PC-3 (cell line): ENCODE results near the gene SIGLEC6. TPM values are rescaled to one million over a fixed set of nuclear protein-coding genes. Genes with fewer than 3 reads are reported as not detected.

ENCODE experiments used
- ATAC-seq: fragments of 200-7000 bp; cut with Tn5 transposase; 2 replicates; pipeline ENCODE4 v1.9.1; 2020; ENCODE audit warnings: mild to moderate bottlenecking, moderate library complexity
- BruUV-seq: library from RNA; stranded (reverse); fragments of 400-500 nt; replicated peaks from 2 replicates; lab custom pipeline; 2021; lab: Mats Ljungman, UMichigan
- CTCF ChIA-PET: fragments of 300-600 bp; sonication (Branson Sonifier 250); formaldehyde crosslinking; loops from one replicate; lab custom pipeline; 2022; ENCODE audit warnings: antibody characterized with exemption; lab: Charles Lee
- POLR2A ChIA-PET: fragments of 300-600 bp; sonication (Branson Sonifier 250); formaldehyde crosslinking; loops from one replicate; lab custom pipeline; 2022; ENCODE audit warnings: antibody characterized with exemption; ENCODE audit not compliant: unreplicated experiment; lab: Charles Lee
- DNase-seq: peaks from one replicate; pipeline ENCODE4 v3.0.0-alpha.2; 2015
- H2AFZ ChIP-seq: fragments of 300-600 bp; sonication (generic); 2 replicates; pipeline ENCODE4 v1.6.0; 2016; ENCODE audit warnings: antibody characterized with exemption, low read length
- H3F3A ChIP-seq: fragments of 300-600 bp; sonication (generic); one replicate; pipeline ENCODE4 v1.6.0; 2017; ENCODE audit warnings: antibody characterized with exemption, low read length, control low read depth, mild to moderate bottlenecking; ENCODE audit not compliant: unreplicated experiment
- H3K27ac ChIP-seq: fragments of 300-600 bp; sonication (generic); 2 replicates; pipeline ENCODE4 v1.5.1; 2016; ENCODE audit warnings: mild to moderate bottlenecking, low read length
- H3K27me3 ChIP-seq: fragments of 300-600 bp; sonication (generic); 2 replicates; pipeline ENCODE4 v1.6.1; 2016; ENCODE audit warnings: low read length, mixed read lengths
- H3K36me3 ChIP-seq: fragments of 300-600 bp; sonication (generic); 2 replicates; pipeline ENCODE4 v1.6.1; 2016; ENCODE audit warnings: low read depth, mixed run types, low read length, mixed read lengths
- H3K4me1 ChIP-seq: fragments of 300-600 bp; sonication (generic); 2 replicates; pipeline ENCODE4 v1.5.1; 2016; ENCODE audit warnings: low read length; ENCODE audit not compliant: insufficient read depth
- H3K4me2 ChIP-seq: fragments of 300-600 bp; sonication (generic); 2 replicates; pipeline ENCODE4 v1.6.0; 2016; ENCODE audit warnings: low read length
- H3K4me3 ChIP-seq: fragments of 300-600 bp; sonication (generic); 2 replicates; pipeline ENCODE4 v1.5.1; 2016; ENCODE audit warnings: mild to moderate bottlenecking, low read length, mixed read lengths
- H3K79me2 ChIP-seq: fragments of 300-600 bp; sonication (generic); 2 replicates; pipeline ENCODE4 v1.6.1; 2017; ENCODE audit warnings: low read length, mixed read lengths
- H3K9ac ChIP-seq: fragments of 300-600 bp; sonication (generic); 2 replicates; pipeline ENCODE4 v1.6.0; 2016; ENCODE audit warnings: mild to moderate bottlenecking, low read length
- H3K9me2 ChIP-seq: fragments of 300-600 bp; sonication (generic); replicated peaks from 2 replicates; pipeline ENCODE4 v1.6.1; 2016; ENCODE audit warnings: mixed run types, low read length, mixed read lengths
- H3K9me3 ChIP-seq: fragments of 300-600 bp; sonication (generic); 2 replicates; pipeline ENCODE4 v1.6.1; 2016; ENCODE audit warnings: low read length, mixed read lengths
- H4K20me1 ChIP-seq: fragments of 300-600 bp; sonication (generic); 2 replicates; pipeline ENCODE4 v1.6.1; 2016; ENCODE audit warnings: low read length, mixed read lengths
- EZH2 ChIP-seq: fragments of 300-600 bp; sonication (generic); IDR thresholded peaks from one replicate; pipeline ENCODE4 v1.6.1; 2017; ENCODE audit warnings: antibody characterized with exemption, mild to moderate bottlenecking, low read length; ENCODE audit not compliant: unreplicated experiment
- EZH2phosphoT487 ChIP-seq: fragments of 300-600 bp; sonication (generic); IDR thresholded peaks from 2 replicates; pipeline ENCODE4 v1.6.1; 2018; ENCODE audit warnings: mild to moderate bottlenecking, antibody characterized with exemption, low read length, borderline replicate concordance
- intact Hi-C: fragments of 100-400 bp; cut with micrococcal nuclease; formaldehyde crosslinking; loops from 2 replicates; pipeline ENCODE4 v1.9.0; 2023
- total RNA-seq: library from RNA; depleted of rRNA; stranded (reverse); fragments of >200 nt; gene quantifications from 2 replicates; pipeline ENCODE4 v1.2.3, GENCODE V29; 2014
- TF ChIP-seq, protein P1 (sequence below): fragments of 300-600 bp; sonication (generic); conservative IDR thresholded peaks from 2 replicates; pipeline ENCODE4 v1.5.1; 2017; ENCODE audit warnings: antibody characterized with exemption, low read depth, mild to moderate bottlenecking, low read length

Gene SIGLEC6
- total RNA-seq, 1 experiment from 2014 or later = not detected

DNA sequence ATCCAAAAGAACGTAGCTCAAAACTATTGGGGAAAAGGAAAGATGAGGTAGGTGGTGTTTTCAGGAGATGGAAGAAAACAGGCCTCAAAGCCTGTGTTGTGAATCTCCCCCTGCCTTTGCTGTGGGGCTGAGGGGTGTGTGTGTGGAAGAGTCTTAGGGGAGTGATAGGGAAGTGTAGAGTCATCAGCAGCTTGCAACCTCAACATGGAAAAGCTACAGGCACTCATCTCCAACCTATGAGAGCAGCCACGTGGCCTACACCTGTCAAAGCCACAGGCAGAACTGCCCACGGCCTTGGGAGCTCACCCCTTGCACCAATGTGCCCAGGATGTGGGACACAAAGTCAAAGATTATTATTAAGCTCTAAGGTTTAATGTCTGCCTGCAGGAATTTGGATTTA, 25.6 kb downstream of the SIGLEC6 start:
- Histone ChIP-seq H3K27me3 (peaks cover 43% of the 10 kb centered on the region), H3K9me3 (no peaks in the 10 kb centered on the region), H3K36me3 (no peaks in the 10 kb centered on the region), H4K20me1 (no peaks in the 10 kb centered on the region), H3K79me2 (no peaks in the 10 kb centered on the region), H2AFZ (no peak overlapping the region), H3K4me3 (no peak overlapping the region), H3F3A (no peaks in the 10 kb centered on the region), H3K27ac (no peak overlapping the region), H3K4me1 (no peaks in the 10 kb centered on the region), H3K9ac (no peak overlapping the region), H3K4me2 (no peak overlapping the region), H3K9me2 (no peaks in the 10 kb centered on the region)
- ATAC-seq = no peak
- intact Hi-C loops = no loop called here
- no peak for DNase-seq
- ChIA-PET POLR2A (no interaction called here), CTCF (no interaction called here)
- TF ChIP-seq, protein P1, sequence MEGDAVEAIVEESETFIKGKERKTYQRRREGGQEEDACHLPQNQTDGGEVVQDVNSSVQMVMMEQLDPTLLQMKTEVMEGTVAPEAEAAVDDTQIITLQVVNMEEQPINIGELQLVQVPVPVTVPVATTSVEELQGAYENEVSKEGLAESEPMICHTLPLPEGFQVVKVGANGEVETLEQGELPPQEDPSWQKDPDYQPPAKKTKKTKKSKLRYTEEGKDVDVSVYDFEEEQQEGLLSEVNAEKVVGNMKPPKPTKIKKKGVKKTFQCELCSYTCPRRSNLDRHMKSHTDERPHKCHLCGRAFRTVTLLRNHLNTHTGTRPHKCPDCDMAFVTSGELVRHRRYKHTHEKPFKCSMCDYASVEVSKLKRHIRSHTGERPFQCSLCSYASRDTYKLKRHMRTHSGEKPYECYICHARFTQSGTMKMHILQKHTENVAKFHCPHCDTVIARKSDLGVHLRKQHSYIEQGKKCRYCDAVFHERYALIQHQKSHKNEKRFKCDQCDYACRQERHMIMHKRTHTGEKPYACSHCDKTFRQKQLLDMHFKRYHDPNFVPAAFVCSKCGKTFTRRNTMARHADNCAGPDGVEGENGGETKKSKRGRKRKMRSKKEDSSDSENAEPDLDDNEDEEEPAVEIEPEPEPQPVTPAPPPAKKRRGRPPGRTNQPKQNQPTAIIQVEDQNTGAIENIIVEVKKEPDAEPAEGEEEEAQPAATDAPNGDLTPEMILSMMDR = no peak
- TF ChIP-seq EZH2phosphoT487 (no peak), EZH2 (no peak)
- no TSS peak for BruUV-seq

DNA sequence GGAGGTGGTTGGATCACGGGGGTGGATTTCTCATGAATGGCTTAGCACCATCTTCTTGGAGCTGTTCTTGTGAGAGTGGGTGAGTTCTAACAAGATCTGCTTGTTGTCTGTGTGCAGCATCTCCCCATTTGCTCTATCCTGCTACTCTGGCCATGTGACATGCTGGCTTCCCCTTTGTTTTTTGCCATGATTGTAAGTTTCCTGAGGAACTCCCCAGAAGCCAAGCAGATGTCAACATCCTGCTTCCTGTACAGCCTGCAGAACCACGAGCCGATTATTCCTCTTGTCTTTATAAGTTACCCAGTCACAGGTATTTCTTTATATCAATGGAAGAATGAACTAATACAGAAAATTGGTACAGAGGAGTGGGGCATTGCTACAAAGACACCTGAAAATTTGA, 27.6 kb downstream of the SIGLEC6 start:
- Histone ChIP-seq H3K4me1 (no peaks in the 10 kb centered on the region), H3K4me3 (no peak overlapping the region), H3K9ac (no peak overlapping the region), H3K27me3 (peaks cover 39% of the 10 kb centered on the region), H3F3A (no peaks in the 10 kb centered on the region), H3K79me2 (no peaks in the 10 kb centered on the region), H3K36me3 (no peaks in the 10 kb centered on the region), H3K9me2 (no peaks in the 10 kb centered on the region), H3K9me3 (no peaks in the 10 kb centered on the region), H4K20me1 (no peaks in the 10 kb centered on the region), H3K4me2 (no peak overlapping the region), H2AFZ (no peak overlapping the region), H3K27ac (no peak overlapping the region)
- no TSS peak for BruUV-seq
- POLR2A ChIA-PET = no interaction called here
- intact Hi-C loops = no loop called here
- no peak for DNase-seq
- CTCF ChIA-PET = interaction anchor here (0.6 kb wide), 1 partner anchor 82 kb away, joined by 3 read pairs; no protein-coding TSS in a partner anchor
- ATAC-seq = no peak
- TF ChIP-seq EZH2phosphoT487 (no peak), EZH2 (no peak)
- TF ChIP-seq, protein P1 = no peak

DNA sequence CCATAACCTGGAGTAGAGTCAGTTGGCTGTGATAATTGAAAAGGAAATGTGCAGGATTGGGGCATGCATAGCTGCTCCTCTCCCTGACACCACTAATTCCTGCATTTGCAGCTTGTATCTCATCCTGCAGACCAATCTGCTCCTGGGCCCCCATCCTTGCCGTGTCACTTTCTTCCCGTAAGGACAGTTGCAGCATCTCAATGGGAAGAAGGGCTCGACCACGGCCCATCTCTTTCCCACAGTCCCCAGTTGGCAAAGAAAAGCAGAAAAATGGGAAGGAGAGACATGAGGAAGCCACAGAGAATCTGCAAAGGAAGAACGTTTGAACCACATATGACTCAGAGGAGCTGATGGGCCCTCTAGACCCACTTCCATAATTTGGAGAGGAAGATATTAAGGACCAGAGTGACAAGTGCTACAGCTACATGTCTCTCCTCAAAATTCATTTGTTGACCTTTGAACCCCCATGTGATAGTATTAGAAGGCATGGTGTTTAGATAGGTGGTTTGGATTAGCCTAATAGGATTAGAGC, 28.1 kb downstream of the SIGLEC6 start:
- CTCF ChIA-PET = no interaction called here
- no peak overlapping the region for H3K4me3 ChIP-seq
- H3K4me2 ChIP-seq = no peak overlapping the region
- H3K79me2 ChIP-seq = no peaks in the 10 kb centered on the region
- intact Hi-C loops = no loop called here
- BruUV-seq = no TSS peak
- DNase-seq = no peak
- H3K9me3 ChIP-seq = no peaks in the 10 kb centered on the region
- no peaks in the 10 kb centered on the region for H3K4me1 ChIP-seq
- no peaks in the 10 kb centered on the region for H4K20me1 ChIP-seq
- H3K27ac ChIP-seq = no peak overlapping the region
- no peaks in the 10 kb centered on the region for H3K9me2 ChIP-seq
- H3F3A ChIP-seq = no peaks in the 10 kb centered on the region
- H3K36me3 ChIP-seq = no peaks in the 10 kb centered on the region
- no peak for ATAC-seq
- no peak overlapping the region for H3K9ac ChIP-seq
- POLR2A ChIA-PET = no interaction called here
- no peak overlapping the region for H2AFZ ChIP-seq
- H3K27me3 ChIP-seq = peaks cover 36% of the 10 kb centered on the region
- TF ChIP-seq, protein P1 = no peak
- no peak for TF ChIP-seq EZH2
- no peak for TF ChIP-seq EZH2phosphoT487
